Caco-2 (cell line): ENCODE results near the gene MPDZ. TPM values are rescaled to one million over a fixed set of nuclear protein-coding genes. Genes with fewer than 3 reads are reported as not detected.

Experiments
- BruUV-seq: library from RNA; stranded (reverse); fragments of 400-500 nt; replicated peaks from 2 replicates; lab custom pipeline; 2021; lab: Mats Ljungman, UMichigan
- CTCF ChIA-PET: fragments of 300-600 bp; sonication (Branson Sonifier 250); formaldehyde crosslinking; loops from one replicate; lab custom pipeline; 2022; ENCODE audit warnings: antibody characterized with exemption; lab: Charles Lee
- POLR2A ChIA-PET: fragments of 300-600 bp; sonication (Branson Sonifier 250); formaldehyde crosslinking; loops from one replicate; lab custom pipeline; 2022; ENCODE audit warnings: antibody characterized with exemption; lab: Charles Lee
- DNase-seq, 2 experiments: peaks; one replicate each; pipeline versions ENCODE4 v3.0.0 to v3.0.0-alpha.2; 2020 to 2022
- H3K27me3 ChIP-seq: replicated peaks from 2 replicates; pipeline ENCODE4 v1.6.0; 2011; ENCODE audit warnings: low read length; ENCODE audit not compliant: control insufficient read depth, insufficient read depth
- H3K36me3 ChIP-seq: 2 replicates; pipeline ENCODE4 v1.5.1; 2011; ENCODE audit warnings: low read length; ENCODE audit not compliant: control insufficient read depth, insufficient read depth
- H3K4me1 ChIP-seq: fragments of 250-450 bp; sonication (Bioruptor Pico); 2 replicates; pipeline ENCODE4 v1.5.1; 2020; ENCODE audit warnings: mild to moderate bottlenecking
- H3K4me3 ChIP-seq: 2 replicates; pipeline ENCODE4 v1.5.1; 2011; ENCODE audit warnings: low read depth, mild to moderate bottlenecking, control low read depth, low read length
- H3K9me3 ChIP-seq: fragments of 250-450 bp; sonication (Bioruptor Pico); 2 replicates; pipeline ENCODE4 v1.5.1; 2020; ENCODE audit warnings: mild to moderate bottlenecking, moderate library complexity
- H3K27ac Mint-ChIP-seq: one replicate; pipeline ENCODE4 v1.8.0; 2022; ENCODE audit warnings: mixed read lengths; ENCODE audit not compliant: unreplicated experiment
- H3K27me3 Mint-ChIP-seq: one replicate; pipeline ENCODE4 v1.8.0; 2022; ENCODE audit warnings: mixed read lengths; ENCODE audit not compliant: insufficient read depth, unreplicated experiment
- H3K36me3 Mint-ChIP-seq: one replicate; pipeline ENCODE4 v1.8.0; 2022; ENCODE audit warnings: mild to moderate bottlenecking, mixed read lengths; ENCODE audit not compliant: insufficient read depth, unreplicated experiment
- H3K4me1 Mint-ChIP-seq: one replicate; pipeline ENCODE4 v1.8.0; 2022; ENCODE audit warnings: low read depth, mixed read lengths; ENCODE audit not compliant: unreplicated experiment
- H3K4me3 Mint-ChIP-seq: one replicate; pipeline ENCODE4 v1.8.0; 2022; ENCODE audit warnings: mild to moderate bottlenecking, moderate library complexity, mixed read lengths; ENCODE audit not compliant: unreplicated experiment
- H3K9me3 Mint-ChIP-seq: one replicate; pipeline ENCODE4 v1.8.0; 2022; ENCODE audit warnings: mixed read lengths; ENCODE audit not compliant: unreplicated experiment
- CTCF ChIP-seq, 2 experiments: fragments of 200-600 bp in 1 of 2; IDR thresholded peaks; 1 replicate in 1 of 2; 2 replicates in 1 of 2; pipeline versions ENCODE4 v1.5.1 to v1.8.0; 2011 to 2022; ENCODE audit warnings: antibody characterized with exemption in 1 of 2, control low read depth in 1 of 2, inconsistent platforms in 1 of 2, low read depth in 1 of 2, low read length in 1 of 2, mild to moderate bottlenecking in 1 of 2, moderate library complexity in 1 of 2; ENCODE audit not compliant: insufficient read depth in 1 of 2, severe bottlenecking in 1 of 2, unreplicated experiment in 1 of 2
- intact Hi-C: fragments of 100-400 bp; cut with micrococcal nuclease; formaldehyde crosslinking; loops from one replicate; pipeline ENCODE4 v1.10.0; 2022; ENCODE audit not compliant: unreplicated experiment
- total RNA-seq: library from RNA; stranded (reverse); gene quantifications from 2 replicates; pipeline ENCODE4 v1.2.3, GENCODE V29; 2022

MPDZ gene
- total RNA-seq, 1 experiment from 2014 or later: not detected

- H3K36me3 ChIP-seq: no peaks in the 10 kb centered on the region
- no peak for DNase-seq
- 0 out of 2 replicates have a peak, but pooled peaks cover 2% of the 10 kb centered on the region for H3K9me3 ChIP-seq
- H3K4me3 ChIP-seq: no peak overlapping the region
- H3K27me3 ChIP-seq: no peaks in the 10 kb centered on the region
- CTCF ChIA-PET: no interaction called here
- Mint-ChIP-seq H3K27ac (no peak overlapping the region), H3K27me3 (no peaks in the 10 kb centered on the region), H3K9me3 (peaks cover 17% of the 10 kb centered on the region), H3K4me3 (no peak overlapping the region), H3K4me1 (no peaks in the 10 kb centered on the region), H3K36me3 (no peaks in the 10 kb centered on the region)
- POLR2A ChIA-PET: no interaction called here
- intact Hi-C loops: no loop called here
- no TSS peak for BruUV-seq
- TF ChIP-seq CTCF (IDR thresholded peaks at IDR 0.05; ENCODE audit: insufficient read depth in 1 of 2, low read depth in 1 of 2, low read length in 1 of 2, severe bottlenecking in 1 of 2, unreplicated experiment in 1 of 2): no peak
- no peaks in the 10 kb centered on the region for H3K4me1 ChIP-seq
Measured at GRCh38 chr9:13295556-13295955, 16.1 kb upstream of the MPDZ start.

DNA sequence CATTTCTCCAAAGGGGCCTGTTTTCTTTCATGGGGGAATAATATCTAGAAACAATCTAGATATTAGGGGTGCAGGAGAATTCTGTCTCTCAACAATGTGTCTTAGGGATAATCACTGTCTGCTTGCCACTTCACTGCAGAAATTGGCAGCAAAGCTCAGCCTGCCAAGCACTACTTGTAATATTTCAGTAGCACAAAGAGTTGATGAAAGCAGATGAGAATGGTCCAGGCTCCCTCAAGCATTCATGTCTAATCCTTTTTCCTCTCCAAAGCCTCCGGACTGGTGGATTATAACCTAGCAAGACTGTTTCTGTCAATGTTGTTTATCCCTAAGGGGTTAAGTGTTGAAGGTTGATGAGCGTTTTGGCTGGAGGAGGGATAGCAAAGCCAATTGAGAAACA, 13.3 kb upstream of the MPDZ start:
- Histone ChIP-seq H3K9me3 (0 out of 2 replicates have a peak, but pooled peaks cover 2% of the 10 kb centered on the region), H3K27me3 (no peaks in the 10 kb centered on the region), H3K4me3 (no peak overlapping the region), H3K36me3 (no peaks in the 10 kb centered on the region), H3K4me1 (no peaks in the 10 kb centered on the region)
- Mint-ChIP-seq H3K27me3 (no peaks in the 10 kb centered on the region), H3K36me3 (no peaks in the 10 kb centered on the region), H3K4me3 (no peak overlapping the region), H3K27ac (no peak overlapping the region), H3K9me3 (peaks cover 17% of the 10 kb centered on the region), H3K4me1 (no peaks in the 10 kb centered on the region)
- intact Hi-C loops: no loop called here
- BruUV-seq: no TSS peak
- no peak for DNase-seq
- POLR2A ChIA-PET: no interaction called here
- no peak for TF ChIP-seq CTCF (IDR thresholded peaks at IDR 0.05; ENCODE audit: insufficient read depth in 1 of 2, low read depth in 1 of 2, low read length in 1 of 2, severe bottlenecking in 1 of 2, unreplicated experiment in 1 of 2)
- CTCF ChIA-PET: no interaction called here

DNA sequence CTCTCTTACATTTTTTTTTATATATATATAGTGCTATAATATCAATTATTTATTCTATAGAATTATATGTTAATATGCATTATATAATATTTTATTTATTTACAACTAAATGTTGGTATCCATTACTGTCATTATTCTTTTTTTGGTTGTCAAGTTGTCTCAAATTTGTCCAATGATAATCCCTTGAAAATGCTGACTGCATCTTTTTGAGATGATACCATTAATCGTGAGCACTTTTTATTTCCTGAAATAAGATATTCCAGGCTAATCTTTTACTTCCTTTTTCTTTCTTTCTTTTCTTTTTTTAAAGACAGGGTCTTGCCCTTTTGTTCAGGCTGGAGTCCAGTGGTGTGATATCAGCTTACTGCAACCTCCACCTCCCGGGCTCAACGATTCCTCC, 12.7 kb upstream of the MPDZ start:
- no TSS peak for BruUV-seq
- intact Hi-C loops: no loop called here
- Histone ChIP-seq H3K9me3 (0 out of 2 replicates have a peak, but pooled peaks cover 2% of the 10 kb centered on the region), H3K36me3 (no peaks in the 10 kb centered on the region), H3K4me3 (no peak overlapping the region), H3K4me1 (no peaks in the 10 kb centered on the region), H3K27me3 (no peaks in the 10 kb centered on the region)
- Mint-ChIP-seq H3K4me1 (no peaks in the 10 kb centered on the region), H3K27me3 (no peaks in the 10 kb centered on the region), H3K27ac (no peak overlapping the region), H3K9me3 (peaks cover 13% of the 10 kb centered on the region), H3K36me3 (no peaks in the 10 kb centered on the region), H3K4me3 (no peak overlapping the region)
- no peak for DNase-seq
- ChIA-PET CTCF (no interaction called here), POLR2A (no interaction called here)
- no peak for TF ChIP-seq CTCF (IDR thresholded peaks at IDR 0.05; ENCODE audit: insufficient read depth in 1 of 2, low read depth in 1 of 2, low read length in 1 of 2, severe bottlenecking in 1 of 2, unreplicated experiment in 1 of 2)
